ENCODE results near the gene SP6. TPM values are rescaled to one million over a fixed set of nuclear protein-coding genes. Genes with fewer than 3 reads are reported as not detected.

SP6 gene
- total and polyA plus RNA-seq, 2 of the 4 experiments (the other 2 are of a cell fraction): under 0.01 to 0.31 TPM

- H3K27ac ChIP-seq (ENCODE audit: insufficient read depth, low read length): no peak overlapping the region
- dilution Hi-C loops (cut with HindIII; ENCODE audit: low sequenced_read_pairs, unreplicated experiment): no loop called here
- no peak overlapping the region for H2AK5ac ChIP-seq (ENCODE audit: low read depth, low read length)
- no peaks in the 10 kb centered on the region for H3K4me1 ChIP-seq (ENCODE audit: control insufficient read depth, insufficient read depth, low read length)
- H2BK5ac ChIP-seq (ENCODE audit: low read depth, low read length, poor library complexity, severe bottlenecking): no peak overlapping the region
- H3K79me1 ChIP-seq (ENCODE audit: low read depth in 1 of 2, low read length in 2 of 2): no peaks in the 10 kb centered on the region
- H3K4ac ChIP-seq (ENCODE audit: low read depth, low read length): no peak overlapping the region
- intact Hi-C loops (cut with micrococcal nuclease): no loop called here
- H2BK120ac ChIP-seq (ENCODE audit: low read depth, low read length): no peak overlapping the region
- no peak for TF ChIP-seq RFX5 (IDR thresholded peaks at IDR 0.05; ENCODE audit: low read depth, low read length)
- no peak for TF ChIP-seq FOS (IDR thresholded peaks at IDR 0.05; ENCODE audit: low read depth, low read length)
- no peak overlapping the region for H3K56ac ChIP-seq (ENCODE audit: extremely low read depth, insufficient read depth, low read length)
- no peaks in the 10 kb centered on the region for H3K9me3 ChIP-seq (ENCODE audit: control insufficient read depth, insufficient read depth, low read length)
- no peak overlapping the region for H4K5ac ChIP-seq (ENCODE audit: low read depth, low read length)
- H3K4me3 ChIP-seq (ENCODE audit: insufficient read depth, low read depth, low read length): no peak overlapping the region
- no peaks in the 10 kb centered on the region for H3K9me1 ChIP-seq (ENCODE audit: insufficient read depth, low read length)
- ChIA-PET POLR2A (ENCODE audit: unreplicated experiment) (no interaction called here), CTCF (no interaction called here)
- peaks cover 33% of the 10 kb centered on the region for H3K27me3 ChIP-seq (ENCODE audit: control insufficient read depth, insufficient read depth, low read length)
- H4K20me1 ChIP-seq (ENCODE audit: insufficient read depth, low read length): no peaks in the 10 kb centered on the region; the same call in none of the 2 replicates
- H3K36me3 ChIP-seq (ENCODE audit: control insufficient read depth, insufficient read depth, low read length): peaks cover 22% of the 10 kb centered on the region
- no peak overlapping the region for H3K14ac ChIP-seq (replicated peaks; ENCODE audit: low read depth, low read length)
- H2AK9ac ChIP-seq (replicated peaks; ENCODE audit: low read depth, low read length, poor library complexity): no peak overlapping the region
- DNase-seq (no peak), ATAC-seq (ENCODE audit: low read depth) (no peak)
- H3K23ac ChIP-seq (ENCODE audit: low read depth, low read length): no peak overlapping the region
- no peak overlapping the region for H3K9ac ChIP-seq (ENCODE audit: low read depth, low read length)
- no peak overlapping the region for H2BK15ac ChIP-seq (ENCODE audit: low read depth, low read length)
- H4K91ac ChIP-seq (ENCODE audit: insufficient read depth, low read depth, low read length): no peak overlapping the region
- H3K18ac ChIP-seq (ENCODE audit: low read depth, low read length): no peak overlapping the region
- no peak overlapping the region for H4K8ac ChIP-seq (ENCODE audit: low read depth in 2 of 2, low read length in 2 of 2)
- H3K4me2 ChIP-seq (ENCODE audit: low read depth, low read length): no peak overlapping the region
- H2AFZ ChIP-seq (replicated peaks; ENCODE audit: low read length, poor library complexity): no peak overlapping the region
- no CpG with 5 or more reads among the region's 6 CpGs for WGBS, 2 experiments (ENCODE audit: extremely low coverage in 2 of 2, insufficient read length in 1 of 2)
- no TSS peak for BruUV-seq (replicated peaks)
- no peak overlapping the region for H2BK20ac ChIP-seq (ENCODE audit: low read depth, low read length)
- in situ Hi-C loops (cut with MboI; ENCODE audit: low sequenced_read_pairs): no loop called here
Measured at GRCh38 chr17:47803751-47804150, 47.2 kb downstream of the SP6 start.
